ENCODE data around the gene GRAMD1A. TPM values are rescaled to one million over a fixed set of nuclear protein-coding genes. Genes with fewer than 3 reads are reported as not detected.
A peak's percentile ranks its signal among the peaks of the same experiment; 100 is the strongest.

Gene GRAMD1A
- total RNA-seq, 1 experiment from 2014 or later: 125 TPM

DNA sequence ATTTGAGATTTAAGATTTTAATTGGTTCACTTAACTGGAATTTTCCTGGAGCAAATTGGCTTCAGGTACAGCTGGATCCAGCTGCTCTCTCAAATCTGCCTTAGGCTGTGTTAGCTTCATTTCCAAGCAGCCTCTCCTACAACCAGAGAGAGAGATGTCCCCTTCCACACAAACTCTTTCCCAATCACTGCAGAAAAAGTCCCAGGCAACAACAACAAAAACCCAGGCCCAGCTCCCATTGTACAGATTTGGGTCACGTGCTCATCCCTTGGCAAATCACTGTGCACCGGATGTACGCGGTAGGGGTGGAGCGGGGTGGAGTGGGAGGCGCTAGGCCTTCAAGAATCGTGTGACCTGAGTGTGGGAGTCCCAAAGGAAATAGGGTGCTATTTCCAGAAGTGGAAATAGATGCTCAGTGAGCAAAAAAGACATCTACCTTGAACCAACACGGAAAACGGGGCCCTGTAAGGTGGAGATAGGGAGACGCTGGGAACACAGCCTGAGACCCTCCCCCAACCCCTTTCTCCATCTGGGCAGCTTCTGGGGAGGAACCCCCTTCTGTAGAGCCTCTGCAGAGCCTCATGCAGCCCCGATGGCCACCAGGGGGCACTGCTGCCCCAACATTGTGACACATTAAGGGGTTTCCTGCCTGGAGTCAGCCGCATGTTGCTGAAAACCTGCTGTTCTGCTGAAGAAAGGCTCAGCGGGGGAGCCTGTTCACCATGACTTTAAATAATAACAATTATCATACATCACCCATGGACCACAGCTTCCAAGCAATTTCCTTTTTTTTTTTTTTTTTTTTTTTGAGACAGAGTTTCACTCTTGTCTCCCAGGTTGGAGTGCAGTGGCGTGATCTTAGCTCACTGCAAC, 66.8 kb downstream of the GRAMD1A start:
- H2BK20ac ChIP-seq (ENCODE audit: low read depth, low read length, poor library complexity, severe bottlenecking): no peak overlapping the region
- no peak overlapping the region for H2AK5ac ChIP-seq (ENCODE audit: insufficient read length, low read length)
- peaks cover 5% of the 10 kb centered on the region; the same call in 1 of the 2 replicates for H3K4me1 ChIP-seq (ENCODE audit: insufficient read depth, low read length)
- H3K56ac ChIP-seq (ENCODE audit: insufficient read length, low read depth, low read length): no peak overlapping the region
- H3T11ph ChIP-seq (ENCODE audit: low read length): no peak overlapping the region
- no peaks in the 10 kb centered on the region for H3K23me2 ChIP-seq (ENCODE audit: insufficient read length, low read depth, low read length, poor library complexity, severe bottlenecking)
- H2BK15ac ChIP-seq (ENCODE audit: low read depth, low read length): no peak overlapping the region
- H3K27me3 Mint-ChIP-seq (ENCODE audit: low read depth): peaks cover 22% of the 10 kb centered on the region
- no peaks in the 10 kb centered on the region for H3K79me1 ChIP-seq (ENCODE audit: insufficient read depth, low read depth, low read length, poor library complexity, severe bottlenecking)
- no peak overlapping the region for H3K23ac ChIP-seq (ENCODE audit: insufficient read length, low read depth, low read length)
- no peak overlapping the region for H3K4ac ChIP-seq (ENCODE audit: low read depth, low read length)
- H4K5ac ChIP-seq (ENCODE audit: insufficient read length, low read depth, low read length): peak overlapping the region; percentile 40
- H3K36me3 Mint-ChIP-seq (ENCODE audit: insufficient read depth in 1 of 3, low read depth in 3 of 3): peaks cover 0 to 4% (median 0%) of the 10 kb centered on the region in 3 experiments; a peak in 3 of 7 replicates
- H2BK12ac ChIP-seq (ENCODE audit: insufficient read length, low read depth, low read length): no peak overlapping the region
- H3K9me3 ChIP-seq (ENCODE audit: control insufficient read depth, low read depth, low read length): no peaks in the 10 kb centered on the region
- H3K18ac ChIP-seq (ENCODE audit: insufficient read length, low read depth, low read length): peak overlapping the region; percentile 68
- H4K8ac ChIP-seq (replicated peaks; ENCODE audit: insufficient read length, low read depth, low read length): no peak overlapping the region
- H3K27me3 ChIP-seq (ENCODE audit: insufficient read depth, low read length): no peaks in the 10 kb centered on the region
- peak; percentile 98 for TF ChIP-seq CTCF (conservative IDR thresholded peaks at IDR 0.05)
- peaks cover 26 to 29% of the 10 kb centered on the region in 2 experiments for H3K4me1 Mint-ChIP-seq
- DNase-seq: peak; percentile 96
- H2AFZ ChIP-seq (ENCODE audit: low read length): no peak overlapping the region
- H2BK5ac ChIP-seq (ENCODE audit: insufficient read length, low read length): no peak overlapping the region
- H3K27ac Mint-ChIP-seq: peak overlapping the region; percentile 86 to 96 (median 95)
- no CpG with 5 or more reads among the region's 14 CpGs for WGBS (ENCODE audit: extremely low coverage, insufficient read length, low lambda C conversion rate)
- peaks cover 6 to 8% of the 10 kb centered on the region in 2 experiments; a peak in 4 of 5 replicates for H3K9me3 Mint-ChIP-seq
- no peak overlapping the region for H2BK120ac ChIP-seq (ENCODE audit: low read depth, low read length, poor library complexity, severe bottlenecking)
- no peak overlapping the region for H3K14ac ChIP-seq (ENCODE audit: insufficient read depth, low read length)
- H4K91ac ChIP-seq (ENCODE audit: insufficient read length, low read depth, low read length): no peak overlapping the region
- peak overlapping the region; percentile 18 for H3K4me2 ChIP-seq (ENCODE audit: insufficient read depth, insufficient read length, low read length)
- H3K27ac ChIP-seq (ENCODE audit: insufficient read length, low read depth, low read length): peak overlapping the region; percentile 60
- H3K4me3 Mint-ChIP-seq: peak overlapping the region; percentile 46 to 47; a peak in 4 of 5 replicates
- H3K9ac ChIP-seq (ENCODE audit: extremely low read depth, insufficient read length, low read length): no peak overlapping the region
- no peaks in the 10 kb centered on the region for H3K79me2 ChIP-seq (ENCODE audit: insufficient read depth, low read length)
- H4K20me1 ChIP-seq (ENCODE audit: control insufficient read depth, insufficient read depth, insufficient read length): no peaks in the 10 kb centered on the region
